Limb (tissue), 2 donors: ENCODE measurements around the gene TRIML1.
A peak's percentile ranks its signal among the peaks of the same experiment; 100 is the strongest.
"Not testable (repeated sequence)": the region's sequence is repeated elsewhere in the genome, so short reads cannot be mapped to it uniquely, and the experiment has no call there.

Experiments used
- DNase-seq, 2 donors: peaks; one replicate each; pipeline ENCODE4 v3.0.0-alpha.2; 2016; ENCODE audit errors: extremely low spot score in 2 of 2

The TRIML1 gene

GRCh38 chr4:188154668-188155405, 15.6 kb downstream of the TRIML1 start:
- DNase-seq = no peak

- no peak for DNase-seq
These were observed 19.1 kb downstream of the TRIML1 start for GRCh38 chr4:188158336-188158735.

DNA sequence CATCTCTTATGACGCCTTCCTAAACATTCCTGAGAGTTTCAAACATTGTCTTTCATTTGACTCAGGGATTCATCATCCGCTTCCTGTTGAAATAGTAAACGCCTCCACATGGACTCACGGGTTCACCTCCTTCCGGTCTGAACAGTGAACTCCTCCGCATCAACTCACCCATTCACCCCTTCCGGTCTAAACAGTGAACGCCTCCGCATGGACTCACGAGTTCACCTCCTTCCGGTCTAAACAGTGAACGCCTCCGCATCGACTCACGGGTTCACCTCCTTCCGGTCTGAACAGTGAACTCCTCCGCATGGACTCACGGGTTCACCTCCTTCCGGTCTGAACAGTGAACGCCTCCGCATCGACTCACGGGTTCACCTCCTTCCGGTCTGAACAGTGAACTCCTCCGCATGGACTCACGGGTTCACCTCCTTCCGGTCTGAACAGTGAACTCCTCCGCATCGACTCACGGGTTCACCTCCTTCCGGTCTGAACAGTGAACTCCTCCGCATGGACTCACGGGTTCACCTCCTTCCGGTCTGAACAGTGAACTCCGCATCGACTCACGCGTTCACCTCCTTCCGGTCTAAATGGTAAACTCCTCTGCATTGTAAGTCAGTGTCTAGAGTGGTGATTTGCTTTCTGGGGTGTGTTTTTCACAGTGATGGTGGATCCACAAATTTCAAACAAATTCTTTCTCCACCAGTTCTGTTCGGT, 20.4 kb downstream of the TRIML1 start:
- not testable (repeated sequence) for DNase-seq

DNA sequence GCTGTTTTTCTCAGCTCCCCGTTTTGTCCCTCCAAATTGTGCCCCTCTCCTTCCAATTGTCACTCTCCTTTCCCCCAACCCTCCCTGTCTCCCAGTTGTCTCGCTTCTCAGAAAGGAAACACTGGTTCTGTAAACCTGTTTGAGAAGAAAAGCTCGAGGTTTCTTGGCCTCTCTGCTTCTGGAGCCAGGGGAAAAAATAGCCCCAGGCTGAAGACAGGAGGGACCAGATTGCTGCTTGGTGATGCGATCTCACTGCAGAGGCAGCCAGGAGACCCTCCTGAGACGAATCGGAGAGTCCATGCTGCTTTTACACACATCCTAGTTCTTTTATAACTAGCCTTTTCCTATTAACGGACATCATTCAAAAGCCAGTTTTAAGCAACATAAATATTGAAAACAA, 21.2 kb downstream of the TRIML1 start:
- DNase-seq = no peak

- no peak for DNase-seq
These were observed 21.9 kb downstream of the TRIML1 start for GRCh38 chr4:188161167-188161566.

DNA sequence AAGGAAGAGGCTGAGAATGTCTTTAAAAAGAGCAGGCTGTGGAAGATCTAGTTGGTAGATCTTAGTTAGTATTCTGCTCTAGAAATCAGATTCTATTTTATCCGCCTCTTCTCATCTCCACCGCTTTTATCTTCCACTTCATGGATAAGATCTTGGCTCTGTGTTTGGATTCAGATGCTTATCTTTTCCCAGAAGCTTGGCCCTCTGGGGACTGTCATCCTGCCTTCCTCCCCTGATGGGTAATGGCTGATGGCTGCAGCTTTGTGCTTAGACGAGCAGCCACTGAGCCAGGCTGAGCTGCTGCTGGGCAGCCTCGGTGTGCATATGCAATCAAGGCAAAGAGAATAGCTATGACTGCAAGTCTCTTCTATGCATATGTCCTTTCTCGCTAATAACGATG, 23.5 kb downstream of the TRIML1 start:
- no peak for DNase-seq

GRCh38 chr4:188168726-188169373, 29.6 kb downstream of the TRIML1 start:
- DNase-seq = no peak

DNA sequence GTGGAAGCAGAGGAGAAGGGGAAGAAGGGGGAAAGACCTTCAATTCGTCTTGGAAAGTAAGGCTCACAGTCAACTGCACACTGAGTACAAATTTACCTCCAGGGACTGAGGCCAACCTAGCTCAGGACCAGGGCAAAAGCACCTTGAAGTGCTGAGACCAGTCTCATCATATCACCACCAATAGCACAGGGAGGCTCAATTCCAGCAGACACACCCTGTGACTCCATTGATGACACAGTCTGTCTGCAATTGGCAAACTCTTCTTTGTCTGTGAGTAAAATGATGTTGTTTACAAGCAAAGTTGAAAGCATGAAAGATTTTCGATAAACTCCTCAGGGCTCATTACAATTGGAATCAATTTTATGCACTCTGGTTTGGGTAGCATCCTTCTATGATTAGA, 32.3 kb downstream of the TRIML1 start:
- DNase-seq = no peak

DNA sequence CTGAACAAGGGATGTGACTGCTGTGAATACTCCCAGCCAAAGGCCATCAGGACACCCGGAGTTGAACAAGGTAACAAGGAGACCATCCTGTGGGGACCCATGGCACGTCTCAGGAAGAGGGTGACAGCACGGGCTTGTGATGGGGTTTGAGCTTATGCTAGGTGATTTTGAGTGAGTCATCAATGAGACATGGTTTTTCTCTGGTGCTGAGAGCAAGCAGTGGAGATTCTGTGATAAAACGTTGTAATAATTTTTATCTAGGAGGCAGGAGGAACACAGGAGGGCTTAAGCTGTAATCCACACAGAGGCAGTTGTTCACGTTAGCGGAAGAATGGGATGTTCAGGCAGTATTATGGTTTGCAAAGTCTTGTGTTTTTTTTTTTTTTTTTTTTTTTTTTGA, 36.0 kb downstream of the TRIML1 start:
- DNase-seq = no peak

DNA sequence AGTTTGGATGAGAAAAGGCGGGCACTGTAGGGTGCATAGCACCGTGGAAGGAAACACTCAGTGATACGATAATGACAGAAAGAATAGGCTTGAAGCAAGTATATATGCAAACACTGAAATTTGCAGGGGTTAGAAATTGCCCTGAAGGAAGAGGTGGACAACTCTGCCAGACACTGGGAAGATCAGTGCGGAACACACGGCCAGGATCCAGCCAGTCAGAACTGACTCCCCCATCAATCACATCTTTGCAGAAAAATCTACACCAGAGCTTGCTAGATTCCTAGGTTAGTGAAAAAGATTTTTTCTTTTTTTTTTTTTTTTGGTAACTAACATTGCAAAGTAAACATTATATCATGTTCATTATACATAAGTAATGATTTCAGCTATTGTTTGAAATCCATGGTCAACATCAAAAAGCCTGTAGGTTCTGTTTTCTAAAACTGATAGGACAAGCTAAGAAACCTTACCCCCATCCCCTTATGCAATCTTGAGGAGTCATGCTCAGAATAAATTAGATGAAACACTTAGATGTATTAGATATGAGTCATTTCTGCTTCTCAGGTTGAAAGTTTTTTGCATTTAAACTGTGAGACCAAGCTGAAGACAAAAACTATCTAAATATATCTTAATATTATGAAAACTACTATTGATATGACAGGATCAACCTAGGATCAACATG, 38.9 kb downstream of the TRIML1 start:
- no peak for DNase-seq

- DNase-seq = no peak
These were observed 39.6 kb downstream of the TRIML1 start for GRCh38 chr4:188178806-188179205.

DNA sequence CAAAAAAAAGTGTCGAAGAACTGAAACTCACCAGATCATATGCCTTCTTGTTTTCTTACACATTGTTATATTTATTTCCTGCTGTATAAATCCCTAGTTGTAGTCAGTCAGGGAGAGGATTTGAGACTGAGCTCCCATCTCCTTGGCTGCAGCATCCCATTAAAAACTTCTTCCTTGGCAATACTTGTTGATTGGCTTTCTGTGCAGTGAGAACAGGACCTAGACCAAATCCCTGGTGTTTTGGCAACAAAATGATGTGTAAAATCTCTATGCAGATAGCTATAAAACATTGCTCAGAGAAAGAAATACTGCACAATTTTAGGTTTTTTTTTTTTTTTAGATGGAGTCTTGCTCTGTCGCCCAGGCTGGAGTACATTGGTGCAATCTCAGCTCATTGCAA, 47.9 kb downstream of the TRIML1 start:
- no peak for DNase-seq

DNA sequence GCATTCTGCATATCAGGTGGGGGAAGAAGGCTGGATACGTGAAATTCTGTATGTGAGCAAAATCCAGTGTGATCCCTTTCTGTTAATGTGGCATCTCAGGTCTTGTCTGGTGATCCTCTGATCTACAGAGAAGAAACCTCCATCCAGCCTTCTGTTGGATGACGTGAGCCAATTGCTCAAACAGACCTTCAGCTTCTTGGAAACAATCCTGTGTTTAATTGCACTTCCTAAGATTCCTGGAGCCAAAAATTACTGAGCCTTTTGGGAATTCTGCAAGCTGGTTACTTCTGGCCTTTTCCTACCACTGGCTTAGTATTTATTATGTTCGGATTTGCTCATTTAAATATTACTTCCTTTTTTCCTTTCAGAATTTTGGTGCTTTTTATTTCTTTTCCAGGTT, 51.2 kb downstream of the TRIML1 start:
- peak in 1 of 2 donors; percentile 8 for DNase-seq

- DNase-seq = peak in 1 of 2 donors; percentile 32
These were observed 55.2 kb downstream of the TRIML1 start for GRCh38 chr4:188194421-188194820.

DNA sequence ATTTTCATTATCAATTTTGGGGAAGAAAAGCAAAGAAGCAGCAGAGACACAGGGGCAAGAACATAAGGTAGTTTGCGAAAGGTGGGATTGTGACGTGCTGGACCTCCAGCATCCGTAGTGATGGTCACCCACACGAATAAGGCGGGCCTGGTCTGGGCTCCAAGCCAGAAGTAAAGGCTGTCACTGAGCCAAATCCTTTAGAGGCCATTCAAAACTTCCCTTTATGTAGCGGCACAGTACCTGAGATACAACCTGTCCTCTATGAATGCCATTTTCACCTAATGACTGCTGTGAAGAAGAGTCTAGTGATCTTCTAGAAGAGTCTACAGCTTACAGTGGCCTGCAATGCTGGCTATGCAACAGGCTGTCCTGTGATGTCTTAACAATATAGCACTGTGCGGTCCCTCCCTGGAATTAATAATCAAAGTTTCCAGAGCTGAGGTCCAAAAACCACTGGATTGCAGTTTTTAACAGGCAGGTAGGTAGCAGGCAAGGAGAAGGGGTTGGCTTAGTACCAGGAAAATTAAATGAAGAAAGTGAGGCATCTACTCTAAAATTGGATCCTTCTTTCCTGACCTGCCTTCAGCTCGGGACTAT, 56.2 kb downstream of the TRIML1 start:
- DNase-seq = peak; percentile 62 to 63

DNA sequence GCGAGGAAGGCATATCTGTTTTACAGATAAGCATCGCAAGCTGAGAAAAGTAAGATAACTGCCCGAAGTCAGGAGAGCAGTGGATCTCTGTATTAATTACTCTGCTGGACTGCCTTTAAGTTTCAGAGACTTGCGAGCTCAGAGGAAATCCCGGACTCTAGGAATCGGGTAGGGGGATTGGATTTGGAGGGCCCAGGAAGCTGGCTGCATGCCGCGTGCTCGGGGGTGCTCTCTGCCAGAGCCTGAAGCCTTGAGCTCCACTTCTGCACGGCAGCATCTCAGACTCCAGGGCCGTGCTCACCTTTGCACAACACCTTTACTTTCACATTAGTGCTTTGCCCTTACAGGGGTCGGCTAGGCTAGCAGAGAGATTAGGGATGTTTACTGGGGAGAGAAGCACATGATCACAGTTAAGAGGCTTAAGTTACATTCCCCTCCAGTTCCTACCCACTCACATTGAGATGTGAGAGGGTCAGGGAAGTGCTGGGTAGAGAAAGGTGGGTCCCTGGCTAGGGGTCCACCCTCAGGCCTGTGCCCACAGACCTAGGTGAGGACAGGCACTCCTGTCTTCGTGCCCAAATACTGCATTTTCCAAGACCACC, 57.0 kb downstream of the TRIML1 start:
- DNase-seq = peak in 1 of 2 donors; percentile 39
